ENCODE measurements around the gene WDR1.
"Not testable (repeated sequence)": the region's sequence is repeated elsewhere in the genome, so short reads cannot be mapped to it uniquely, and the experiment has no call there.

Gene WDR1

DNA sequence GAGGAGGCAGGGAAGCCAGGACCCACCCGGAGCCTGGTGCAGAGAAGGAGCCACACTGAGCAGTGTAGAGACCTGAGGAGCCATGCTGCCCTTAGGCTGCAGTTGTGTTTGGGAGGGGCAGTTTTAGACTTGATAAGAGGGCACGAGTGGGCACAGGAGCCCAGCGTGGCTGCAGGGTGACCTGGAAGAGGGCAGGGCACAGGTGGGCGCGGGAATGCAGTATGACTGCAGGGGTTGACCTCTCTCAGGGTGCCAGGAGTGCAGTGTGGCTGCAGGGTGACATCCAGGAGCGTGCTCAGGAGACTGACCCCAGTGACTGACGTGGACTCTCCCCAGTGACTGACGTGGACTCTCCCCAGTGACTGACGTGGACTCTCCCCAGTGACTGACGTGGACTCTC is 14.6 kb upstream of the WDR1 start:
- no peak for DNase-seq (ENCODE audit: low read depth in 2 of 2)

- DNase-seq (ENCODE audit: low read depth in 2 of 2), result no peak
Observed at GRCh38 chr4:10130178-10130888, 13.7 kb upstream of the WDR1 start.

DNA sequence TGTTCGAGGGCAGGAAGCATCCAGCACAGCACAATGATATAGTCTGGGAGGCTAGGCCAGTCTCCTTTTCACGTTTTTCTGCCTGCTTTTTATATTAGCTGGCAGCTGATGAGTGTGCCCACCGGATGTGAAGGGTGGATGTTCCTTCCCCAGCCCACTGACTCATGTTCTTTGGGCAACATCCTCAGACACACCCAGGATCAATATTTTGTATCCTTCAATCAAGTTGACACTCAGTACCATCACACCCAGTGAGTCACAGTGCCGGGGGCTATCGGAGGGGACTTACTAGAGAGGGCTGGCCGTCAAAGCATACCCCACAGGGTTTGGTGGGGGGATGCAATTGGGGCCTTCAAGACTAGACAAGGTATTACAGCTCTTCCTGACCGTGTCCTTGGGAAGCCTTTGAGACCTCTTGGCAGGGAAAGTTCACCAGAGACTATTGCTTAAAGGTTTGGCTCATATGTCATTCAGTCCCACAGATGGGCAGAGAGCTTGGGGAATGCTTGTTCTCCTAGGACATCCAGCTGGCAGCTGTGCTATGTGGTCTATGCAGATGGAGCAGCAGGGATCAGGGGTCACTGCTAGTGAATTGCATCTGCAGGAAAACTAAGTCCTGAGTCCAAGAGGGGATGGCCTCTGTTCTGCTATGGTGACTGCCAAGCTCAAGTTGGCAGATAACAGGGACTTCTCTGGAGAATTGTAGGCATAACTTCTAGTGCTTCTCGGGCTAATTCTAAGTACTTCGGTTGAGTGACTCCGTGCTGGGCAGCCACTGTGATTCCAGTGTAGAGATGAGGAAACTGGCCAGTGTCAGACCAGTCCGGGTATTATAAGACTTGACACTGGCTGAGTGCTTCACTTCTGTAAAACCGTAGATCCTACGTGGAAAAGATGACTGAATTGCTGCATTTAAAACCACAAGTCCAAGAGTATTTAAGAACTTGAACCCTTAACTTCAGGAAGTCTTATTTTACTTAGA is 12.9 kb upstream of the WDR1 start:
- no peak for DNase-seq (ENCODE audit: low read depth in 2 of 2)

GRCh38 chr4:10128761-10129160 is 12.2 kb upstream of the WDR1 start:
- DNase-seq (ENCODE audit: low read depth in 2 of 2), result no peak

- DNase-seq (ENCODE audit: low read depth in 2 of 2), result not testable (repeated sequence)
Observed at GRCh38 chr4:10127531-10127930, 10.9 kb upstream of the WDR1 start.

DNA sequence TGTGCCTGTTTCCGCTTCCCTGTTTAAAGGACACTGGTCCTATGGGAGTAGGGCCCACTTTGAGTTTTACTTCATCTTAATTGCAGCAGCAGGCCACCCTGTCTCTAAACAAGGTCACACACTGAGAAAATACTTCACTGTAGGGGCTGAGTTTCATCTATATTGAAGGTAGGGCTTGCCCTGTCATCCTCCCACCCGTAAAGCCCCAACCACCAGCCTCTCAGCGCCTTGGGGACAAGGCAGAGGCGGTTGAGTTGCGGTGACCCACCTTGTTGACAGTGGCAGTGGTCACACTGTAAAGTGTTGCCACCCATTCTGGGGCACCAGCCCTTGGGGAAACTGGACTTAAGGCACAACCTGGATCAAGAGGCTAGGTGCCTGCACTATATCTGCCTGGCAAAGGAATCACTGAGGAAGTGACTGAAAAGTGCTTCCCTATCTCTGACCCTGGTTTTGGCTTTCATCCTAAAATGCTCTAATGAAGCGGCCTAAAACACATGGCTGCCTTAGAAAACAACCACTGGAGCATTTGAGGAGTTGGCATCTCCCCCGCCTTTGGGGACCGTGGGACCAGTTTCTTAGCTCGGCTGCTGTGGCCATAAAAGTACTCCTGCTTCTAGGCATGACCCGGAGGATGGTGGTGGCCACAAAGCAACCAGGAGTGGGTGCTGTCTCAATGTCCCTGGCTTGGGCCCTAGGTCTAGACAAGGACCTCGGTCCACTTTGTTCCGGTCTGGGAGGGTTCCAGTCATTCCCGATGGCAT is 7.8 kb upstream of the WDR1 start:
- no peak for DNase-seq (ENCODE audit: low read depth in 2 of 2)

- DNase-seq (ENCODE audit: low read depth in 2 of 2), result no peak
Observed at GRCh38 chr4:10123227-10124101, 6.9 kb upstream of the WDR1 start.

DNA sequence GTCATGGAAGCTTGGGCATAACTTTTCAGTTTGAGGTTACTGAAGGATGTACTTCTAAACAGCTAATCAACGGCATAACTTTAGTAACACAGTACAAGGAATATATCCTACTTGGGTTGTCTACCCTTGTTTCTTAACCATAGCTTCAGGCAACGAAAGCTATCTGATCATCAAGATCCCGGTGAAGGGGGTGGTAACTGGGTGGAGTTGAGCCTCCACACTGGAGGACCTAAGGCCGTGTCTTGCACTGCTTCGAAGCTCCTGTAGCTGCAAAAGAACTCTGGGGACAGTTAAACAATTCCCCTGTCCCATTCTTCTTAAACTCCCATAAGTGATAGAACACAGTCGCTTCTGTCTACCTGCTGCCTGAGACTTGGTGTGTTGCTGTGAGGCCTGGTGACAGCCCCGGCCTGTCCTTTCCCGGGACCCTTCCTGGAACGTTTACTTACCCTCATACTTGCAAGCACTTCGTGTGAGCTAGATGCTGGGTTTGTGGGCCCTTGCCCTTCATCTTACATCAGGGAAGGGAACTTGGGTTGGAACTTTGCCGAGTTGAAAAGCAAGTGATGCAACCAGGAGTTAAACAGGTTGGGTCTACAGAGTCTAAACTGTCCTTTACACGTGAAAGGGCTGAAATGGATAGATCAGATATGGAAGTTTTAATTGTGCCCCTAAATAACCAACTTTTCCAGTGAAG is 5.8 kb upstream of the WDR1 start:
- no peak for DNase-seq (ENCODE audit: low read depth in 2 of 2)

DNA sequence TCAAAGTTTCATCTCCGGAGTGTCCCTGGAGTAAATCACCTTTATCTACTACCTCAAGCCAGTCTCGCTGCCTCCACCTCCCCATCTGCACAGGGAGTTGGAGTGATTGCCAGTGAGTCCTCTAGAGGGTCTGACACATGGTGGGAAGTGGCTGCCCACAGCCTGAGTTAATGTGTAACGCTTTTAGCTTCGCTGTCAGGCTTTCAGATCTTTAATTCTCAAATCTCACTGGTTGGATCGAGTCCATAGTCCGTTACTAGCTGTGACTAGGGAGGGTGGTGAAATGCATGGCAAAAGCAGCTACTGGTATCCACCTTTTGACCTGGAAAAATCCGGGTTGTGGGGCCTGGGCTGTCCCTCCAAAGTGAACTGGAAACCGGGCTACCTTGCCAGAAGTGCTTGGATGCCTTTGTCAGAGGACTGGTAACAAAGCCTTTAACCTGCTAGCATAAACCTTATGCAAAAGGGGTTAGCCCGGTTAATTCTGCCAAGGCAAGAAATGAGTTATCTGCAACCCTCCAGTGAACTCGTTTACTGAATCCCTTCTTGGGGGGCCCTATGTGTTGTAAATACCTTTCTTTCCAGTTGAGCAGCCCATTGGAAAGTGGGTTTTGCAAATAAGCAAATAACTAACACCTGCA is 5.1 kb upstream of the WDR1 start:
- no peak for DNase-seq (ENCODE audit: low read depth in 2 of 2)

- no peak for DNase-seq (ENCODE audit: low read depth in 2 of 2)
Observed at GRCh38 chr4:10120943-10121567, 4.5 kb upstream of the WDR1 start.

DNA sequence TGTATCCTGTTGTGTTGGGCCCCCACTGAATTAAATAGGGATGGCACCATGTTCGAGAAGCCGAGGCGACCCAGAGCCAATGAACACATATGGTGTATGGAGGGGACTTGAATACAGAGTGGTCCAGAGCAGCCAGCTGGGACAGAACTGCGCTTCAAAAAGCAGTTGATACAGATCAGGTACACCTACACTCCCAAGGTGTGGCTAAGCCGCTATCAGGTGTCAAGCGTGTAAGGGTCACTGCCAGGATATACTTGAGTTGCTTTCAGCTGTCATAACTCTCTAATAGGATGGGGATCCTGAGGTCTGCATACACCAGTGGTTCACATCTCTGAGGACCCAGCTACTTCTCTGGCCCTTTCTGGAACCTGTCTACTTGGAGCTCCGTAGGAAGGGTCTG is 3.2 kb upstream of the WDR1 start:
- no peak for DNase-seq (ENCODE audit: low read depth in 2 of 2)

- no peak for DNase-seq (ENCODE audit: low read depth in 2 of 2)
Observed at GRCh38 chr4:10119278-10119677, 2.7 kb upstream of the WDR1 start.

- no peak for DNase-seq (ENCODE audit: low read depth in 2 of 2)
Observed at GRCh38 chr4:10118048-10119004, 1.7 kb upstream of the WDR1 start.

GRCh38 chr4:10117359-10118047 is 904 bp upstream of the WDR1 start:
- DNase-seq (ENCODE audit: low read depth in 2 of 2), result no peak

DNA sequence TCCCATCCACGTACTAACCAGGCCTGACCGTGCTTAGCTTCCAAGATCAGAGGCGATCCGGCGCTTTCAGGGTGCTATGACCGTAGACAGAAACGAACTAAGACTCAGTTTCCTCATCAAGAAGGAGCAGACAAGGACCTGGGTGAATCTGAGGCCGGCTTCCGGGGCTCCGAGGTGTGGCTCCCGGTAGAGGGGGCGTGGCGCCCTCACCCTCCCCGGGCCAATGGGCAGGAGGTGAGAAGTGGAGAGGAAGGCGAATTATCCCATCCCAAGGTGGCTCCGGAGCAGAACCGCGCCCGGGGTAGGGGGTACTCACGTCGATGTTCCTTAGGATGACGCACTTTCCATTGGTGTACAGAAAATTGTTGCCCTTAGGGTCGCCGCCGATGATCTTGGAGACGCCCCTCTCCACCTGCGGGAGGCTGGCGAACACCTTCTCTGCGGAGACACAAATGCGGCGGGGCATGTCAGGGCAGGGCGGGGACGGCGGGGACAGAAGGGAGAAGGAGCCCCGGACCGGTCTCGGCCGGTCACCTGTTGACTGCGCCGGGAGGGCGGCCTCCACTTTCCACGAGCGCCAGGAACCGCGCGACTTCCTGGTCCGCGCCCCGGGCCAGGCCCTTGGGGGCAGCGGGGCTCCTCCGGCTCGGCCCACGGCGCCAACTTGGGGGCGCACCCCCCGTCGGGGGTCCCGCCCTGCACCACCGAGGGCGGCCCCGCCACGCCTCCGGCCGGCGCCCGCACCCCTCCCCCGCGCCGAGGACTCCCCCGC is 616 bp downstream of the WDR1 start:
- DNase-seq (ENCODE audit: low read depth in 2 of 2), result peak in 1 of 2 donors; percentile 57

DNA sequence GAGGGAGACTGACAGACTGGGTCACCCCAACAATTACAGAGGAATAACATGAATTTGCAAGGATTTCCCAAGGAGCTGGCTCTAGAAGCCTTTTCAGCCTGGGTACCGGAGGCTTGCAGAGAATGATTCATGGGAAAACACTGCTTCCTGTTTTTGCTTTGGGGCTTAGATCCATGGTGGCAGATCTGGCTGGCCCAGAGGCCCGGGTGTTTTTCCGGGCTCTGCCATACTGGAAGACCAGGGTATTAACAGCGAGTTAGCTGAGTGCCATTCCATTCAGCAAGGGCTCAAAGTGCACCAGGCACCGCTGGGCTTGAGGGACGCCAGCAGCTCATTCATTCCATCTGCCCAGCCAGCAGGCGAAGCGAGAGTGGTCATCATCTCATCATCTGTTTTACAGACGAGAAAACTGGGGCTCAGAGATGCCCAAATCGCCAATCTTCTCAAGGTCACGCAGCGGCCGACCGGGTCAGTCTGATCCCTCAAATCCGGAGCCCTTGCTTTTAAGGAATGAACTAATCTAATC is 1.3 kb downstream of the WDR1 start:
- no peak for DNase-seq (ENCODE audit: low read depth in 2 of 2)

- no peak for DNase-seq (ENCODE audit: low read depth in 2 of 2)
Observed at GRCh38 chr4:10114607-10115006, 2.0 kb downstream of the WDR1 start.

Data from stimulated activated CD8-positive, alpha-beta memory T cell treated with anti-CD3 and anti-CD28 coated beads, Interleukin-2, amount 100 ng/mL, for 1 hour (primary cell).